ENCODE results near the gene ZNF350.
A peak's percentile ranks its signal among the peaks of the same experiment; 100 is the strongest.
"Not testable (repeated sequence)": the region's sequence is repeated elsewhere in the genome, so short reads cannot be mapped to it uniquely, and the experiment has no call there.

Gene ZNF350

GRCh38 chr19:51971624-51972023, 15.0 kb downstream of the ZNF350 start:
- DNase-seq (ENCODE audit: low spot score) = peak; percentile 13

- DNase-seq (ENCODE audit: low spot score) = no peak
These were observed 15.9 kb downstream of the ZNF350 start for GRCh38 chr19:51970718-51971117.

- DNase-seq (ENCODE audit: low spot score) = no peak
These were observed 21.1 kb downstream of the ZNF350 start for GRCh38 chr19:51965583-51965982.

GRCh38 chr19:51960621-51961233, 25.9 kb downstream of the ZNF350 start:
- DNase-seq (ENCODE audit: low spot score) = not testable (repeated sequence)

- DNase-seq (ENCODE audit: low spot score) = no peak
These were observed 26.8 kb downstream of the ZNF350 start for GRCh38 chr19:51959791-51960190.

- not testable (repeated sequence) for DNase-seq (ENCODE audit: low spot score)
These were observed 28.8 kb downstream of the ZNF350 start for GRCh38 chr19:51957846-51958245.

GRCh38 chr19:51948975-51949374, 37.7 kb downstream of the ZNF350 start:
- no peak for DNase-seq (ENCODE audit: low spot score)

- DNase-seq (ENCODE audit: low spot score) = no peak
These were observed 40.0 kb downstream of the ZNF350 start for GRCh38 chr19:51946602-51947001.

- no peak for DNase-seq (ENCODE audit: low spot score)
These were observed 41.7 kb downstream of the ZNF350 start for GRCh38 chr19:51944798-51945552.

GRCh38 chr19:51938936-51939335, 47.7 kb downstream of the ZNF350 start:
- no peak for DNase-seq (ENCODE audit: low spot score)

GRCh38 chr19:51931921-51932320, 54.7 kb downstream of the ZNF350 start:
- no peak for DNase-seq (ENCODE audit: low spot score)

GRCh38 chr19:51927859-51928258, 58.8 kb downstream of the ZNF350 start:
- no peak for DNase-seq (ENCODE audit: low spot score)

- peak; percentile 90 for DNase-seq (ENCODE audit: low spot score)
These were observed 59.6 kb downstream of the ZNF350 start, which contains the start of gene ZNF613 for GRCh38 chr19:51926784-51927741. Gene ZNF613 (plus strand): TSS chr19:51927472. CDS start chr19:51936221, 8,749 bp downstream.

GRCh38 chr19:51926426-51926783, 60.2 kb downstream of the ZNF350 start:
- no peak for DNase-seq (ENCODE audit: low spot score)

- no peak for DNase-seq (ENCODE audit: low spot score)
These were observed 64.7 kb downstream of the ZNF350 start for GRCh38 chr19:51921949-51922348.

GRCh38 chr19:51919606-51920005, 67.0 kb downstream of the ZNF350 start:
- no peak for DNase-seq (ENCODE audit: low spot score)

GRCh38 chr19:51916167-51916566, 70.5 kb downstream of the ZNF350 start:
- DNase-seq (ENCODE audit: low spot score) = no peak

- DNase-seq (ENCODE audit: low spot score) = no peak
These were observed 71.2 kb downstream of the ZNF350 start for GRCh38 chr19:51915324-51915867.
